ENCODE data around the gene SPAG4.

The SPAG4 gene

DNA sequence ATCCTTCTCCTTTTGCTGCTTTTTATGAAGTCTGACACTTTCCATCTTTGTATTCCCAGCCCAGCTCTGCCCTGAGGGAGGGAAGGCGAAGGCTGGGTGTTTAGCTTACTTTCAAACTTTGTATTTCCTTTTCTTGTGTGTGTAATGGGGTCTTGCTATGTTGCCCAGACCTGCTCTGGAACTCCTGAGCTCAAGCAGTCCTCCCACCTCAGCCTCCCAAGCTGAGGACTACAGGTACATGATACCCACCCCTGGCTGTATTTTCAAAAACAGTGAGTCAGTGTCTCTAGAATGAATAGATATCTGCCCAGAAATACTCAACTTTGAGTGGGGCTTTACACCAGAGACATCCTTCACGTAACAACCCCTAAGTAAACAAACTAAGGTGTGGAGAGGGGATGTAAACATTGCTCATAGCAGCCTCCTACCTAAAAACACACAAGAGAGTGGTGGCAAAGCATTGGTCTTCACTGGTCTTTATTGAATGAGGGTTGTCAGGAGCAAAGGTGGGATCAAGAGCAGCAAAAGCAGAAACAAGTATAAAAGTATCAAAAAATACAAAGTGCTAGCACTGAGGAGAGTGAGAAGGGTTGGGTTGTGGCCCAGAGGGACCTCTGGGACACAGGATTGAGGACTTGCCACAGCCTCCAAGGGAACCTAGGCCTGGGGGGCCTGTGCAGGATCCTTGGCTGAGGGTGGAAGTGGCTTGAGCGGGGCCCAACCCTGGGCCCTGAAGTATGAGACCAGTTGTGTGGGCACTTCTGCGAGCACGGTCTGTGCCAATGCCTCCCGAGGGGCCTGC lies 10.2 kb downstream of the SPAG4 start:
- DNase-seq = no peak

DNA sequence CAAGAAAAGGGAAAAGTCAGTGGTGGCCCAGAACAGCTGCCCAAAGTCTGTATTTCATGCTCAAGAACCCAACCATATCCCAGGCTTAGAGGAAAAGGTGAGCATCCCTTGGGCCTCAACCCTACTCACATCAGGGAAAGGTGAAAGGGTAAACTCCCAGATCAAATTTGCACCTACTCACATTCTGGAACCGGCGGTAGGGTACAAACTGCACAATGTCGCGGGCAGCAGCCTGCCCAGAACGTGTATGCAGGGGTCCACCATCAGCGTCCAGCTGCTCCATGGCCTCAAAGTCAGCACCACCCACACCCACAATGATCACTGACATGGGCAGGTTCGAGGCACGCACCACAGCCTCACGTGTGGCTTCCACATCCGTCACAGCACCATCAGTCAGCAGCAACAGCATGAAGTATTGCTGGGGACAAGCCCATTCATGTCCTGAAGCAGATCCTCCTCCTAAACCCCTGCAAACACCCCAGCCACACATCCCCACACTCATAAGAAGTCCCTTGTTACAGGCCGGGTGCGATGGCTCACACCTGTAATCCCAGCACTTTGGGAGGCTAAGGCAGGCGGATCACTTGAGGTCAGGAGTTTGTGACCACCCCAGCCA lies 10.9 kb downstream of the SPAG4 start:
- DNase-seq = no peak

DNA sequence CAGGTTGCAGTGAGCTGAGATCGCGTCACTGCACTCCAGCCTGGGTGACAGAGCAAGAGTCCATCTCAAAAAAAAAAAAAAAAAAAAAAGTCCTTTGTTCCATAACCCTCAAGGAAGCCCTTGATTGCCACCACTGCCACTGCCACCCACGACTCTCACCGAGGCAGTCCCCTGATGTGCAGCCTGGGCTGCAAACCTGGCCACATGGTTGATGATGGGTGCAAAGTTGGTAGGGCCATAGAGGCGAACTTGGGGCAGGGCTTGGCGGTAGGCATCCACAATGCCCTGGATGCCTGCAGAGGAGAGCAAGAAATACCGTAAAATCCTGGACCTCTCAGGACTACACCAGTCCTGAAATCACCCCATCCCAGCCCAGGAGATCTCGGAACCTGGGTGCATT lies 11.5 kb downstream of the SPAG4 start:
- DNase-seq = no peak

DNA sequence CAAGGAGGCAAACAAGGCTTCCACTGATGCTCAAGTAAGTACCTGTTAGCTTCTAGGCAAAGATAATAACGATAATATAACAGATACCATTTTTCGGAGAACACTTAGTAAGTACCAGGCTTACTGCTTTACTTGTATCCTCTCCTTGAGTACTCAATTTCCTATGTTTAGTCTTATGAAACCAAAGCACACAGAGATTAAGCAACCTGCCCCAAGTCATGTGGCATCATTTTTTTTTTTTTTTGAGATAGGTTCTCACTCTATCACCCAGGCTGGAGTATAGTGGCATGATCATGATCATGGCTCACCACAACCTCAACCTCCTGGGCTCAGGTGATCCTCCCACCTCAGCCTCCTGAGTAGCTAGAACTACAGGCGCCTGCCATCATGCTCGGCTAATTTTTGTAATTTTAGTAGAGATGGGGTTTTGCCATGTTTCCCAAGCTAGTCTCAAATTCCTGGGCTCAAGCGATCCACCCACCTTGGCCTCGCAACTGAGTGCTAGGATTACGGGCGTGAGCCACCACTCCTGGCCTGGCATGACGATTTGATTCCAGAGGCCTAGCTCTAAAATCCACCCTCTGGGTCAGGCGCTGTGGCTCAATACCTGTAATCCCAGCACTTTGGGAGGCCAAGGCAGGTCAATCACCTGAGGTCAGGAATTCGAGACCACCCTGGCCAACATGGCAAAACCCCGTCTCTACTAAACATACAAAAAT lies 14.0 kb downstream of the SPAG4 start:
- no peak for DNase-seq

DNA sequence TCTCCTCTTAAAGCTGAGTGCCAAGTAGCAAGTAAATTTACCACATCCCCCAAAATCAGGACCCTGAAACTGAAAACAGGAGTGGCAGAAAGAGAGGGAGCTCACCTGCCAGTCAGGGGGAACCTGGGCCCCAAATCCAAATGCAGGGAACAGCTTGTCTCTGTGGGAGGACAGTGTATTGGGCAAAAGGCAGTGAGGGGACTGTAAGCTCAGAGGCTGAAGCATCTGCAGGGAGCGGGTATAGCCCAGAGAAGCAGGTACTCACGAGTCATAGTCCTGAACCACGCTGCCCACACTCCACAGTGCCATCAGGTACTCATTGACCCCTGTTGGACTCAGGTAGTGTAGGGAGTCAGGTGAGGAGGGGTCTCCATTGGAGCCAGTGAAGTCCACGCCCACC lies 15.0 kb downstream of the SPAG4 start:
- no peak for DNase-seq

DNA sequence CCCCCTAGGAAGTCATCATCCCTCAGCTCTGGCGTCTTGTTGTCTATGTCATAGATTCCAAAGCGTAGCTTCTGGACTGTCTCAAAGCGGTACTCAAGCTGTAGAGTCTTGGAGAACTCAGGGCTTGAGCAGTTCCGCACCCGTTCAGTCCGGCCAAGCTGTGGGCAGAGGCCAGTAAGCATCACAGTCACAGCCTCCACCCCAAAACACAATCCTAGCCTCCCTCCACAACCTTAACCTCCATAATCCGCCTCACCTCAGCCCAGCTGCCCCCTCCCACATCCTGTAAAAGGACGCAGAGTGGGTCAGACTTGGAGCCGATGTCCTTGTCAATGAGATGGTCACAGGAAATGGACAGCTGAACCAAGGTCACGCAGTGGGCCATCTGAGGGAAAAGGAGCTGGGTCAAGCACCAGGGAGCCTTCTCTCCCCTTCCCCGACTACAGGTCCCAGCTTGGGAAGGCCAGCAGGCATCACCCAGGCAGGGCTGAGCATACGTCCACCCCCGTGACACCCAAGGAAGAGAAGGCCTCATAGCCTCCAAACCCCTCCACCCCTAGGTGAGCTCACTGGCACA lies 17.0 kb downstream of the SPAG4 start:
- no peak for DNase-seq

DNA sequence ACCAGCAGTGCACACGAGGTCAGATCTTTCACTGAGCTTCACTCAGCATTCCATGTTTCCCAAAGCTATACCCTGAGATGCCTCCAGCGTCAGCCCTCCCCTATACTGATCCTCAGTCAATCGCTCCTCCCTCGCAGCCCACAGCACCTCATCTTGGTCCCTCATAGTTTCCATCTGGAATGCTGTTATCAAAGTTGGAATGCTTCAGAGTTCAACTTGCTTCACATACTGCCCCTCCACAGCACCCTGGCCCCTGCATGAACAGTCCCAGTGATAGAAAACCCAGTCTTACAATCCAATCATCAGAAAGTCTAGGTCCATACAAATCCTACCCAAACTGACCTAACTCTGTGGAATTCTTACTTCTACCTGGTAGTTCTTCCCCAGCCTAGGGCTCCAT lies 20.0 kb downstream of the SPAG4 start:
- no peak for DNase-seq

DNA sequence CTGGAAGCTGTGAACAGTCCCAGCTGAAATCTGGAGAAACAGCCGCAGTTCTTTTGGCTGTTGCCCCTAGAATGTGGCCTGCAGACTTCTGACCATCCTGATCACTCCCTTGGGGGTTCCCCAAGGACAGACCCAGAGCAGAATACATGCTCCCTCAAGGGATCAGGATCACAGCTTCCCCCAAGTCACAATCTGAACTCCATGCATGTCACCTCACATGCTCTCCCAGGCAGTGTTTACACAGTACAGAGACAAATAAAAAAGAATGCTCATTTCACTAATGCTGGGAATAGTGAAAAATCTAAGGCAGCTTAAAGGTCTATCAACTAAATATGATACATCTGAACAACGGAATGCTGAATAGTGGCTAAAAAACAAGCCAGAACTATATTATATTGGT lies 20.5 kb downstream of the SPAG4 start:
- DNase-seq = no peak

DNA sequence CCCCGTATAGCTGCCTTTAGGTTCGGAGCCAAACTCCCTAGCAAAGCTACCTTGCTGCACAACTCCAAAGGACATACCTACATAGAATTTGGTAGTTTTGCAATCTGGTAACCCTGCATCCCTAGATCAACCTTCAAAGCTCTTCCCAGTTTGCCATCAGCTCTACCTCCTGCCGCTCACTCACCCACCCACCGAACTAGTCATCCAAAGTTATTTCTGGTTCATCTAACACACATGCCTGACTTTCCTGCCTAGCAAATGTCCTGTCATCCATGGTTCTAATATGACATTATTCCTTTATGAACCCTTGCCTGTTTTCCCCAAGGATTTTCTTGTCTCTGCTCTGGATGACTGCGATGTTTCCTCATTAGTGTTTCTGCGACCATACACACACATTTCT lies 21.6 kb downstream of the SPAG4 start:
- DNase-seq = no peak

DNA sequence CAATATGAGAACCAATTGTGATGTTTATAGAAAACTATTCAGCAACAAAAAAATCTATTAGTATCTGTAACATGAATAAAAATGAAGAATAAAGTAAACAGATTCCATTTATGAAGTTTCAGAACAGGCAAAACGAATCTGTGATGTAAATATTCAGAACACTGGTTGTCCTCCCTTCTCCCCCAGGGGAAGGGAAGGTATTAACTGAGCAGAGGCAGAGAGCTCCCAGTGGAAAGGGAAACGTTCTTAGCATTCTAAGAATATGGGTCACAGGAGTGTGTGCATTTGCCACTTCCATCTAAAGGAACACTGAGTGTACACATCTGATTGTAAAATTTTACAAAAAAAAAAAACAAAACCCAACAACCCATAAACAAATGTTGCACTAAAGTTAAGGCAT lies 23.1 kb downstream of the SPAG4 start:
- DNase-seq = no peak

DNA sequence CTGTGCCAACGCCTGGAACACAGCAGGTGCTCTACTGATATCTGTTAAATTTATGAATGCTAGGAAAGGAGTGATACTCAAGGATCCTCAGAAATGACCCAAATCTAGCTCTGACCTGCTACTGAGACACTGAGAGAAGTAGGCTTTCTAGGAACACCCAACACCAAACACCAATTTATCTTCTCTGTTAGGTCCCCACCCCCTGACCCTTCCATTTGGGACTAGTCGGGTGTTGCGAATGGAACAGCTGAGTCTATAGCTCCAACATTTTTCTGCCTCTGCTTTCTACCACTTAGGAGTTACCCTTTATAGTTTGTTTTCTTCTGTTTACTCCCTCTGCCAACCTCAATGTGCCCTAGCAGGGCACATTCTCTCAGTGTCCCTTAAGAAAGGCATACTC lies 25.1 kb downstream of the SPAG4 start:
- DNase-seq = no peak

DNA sequence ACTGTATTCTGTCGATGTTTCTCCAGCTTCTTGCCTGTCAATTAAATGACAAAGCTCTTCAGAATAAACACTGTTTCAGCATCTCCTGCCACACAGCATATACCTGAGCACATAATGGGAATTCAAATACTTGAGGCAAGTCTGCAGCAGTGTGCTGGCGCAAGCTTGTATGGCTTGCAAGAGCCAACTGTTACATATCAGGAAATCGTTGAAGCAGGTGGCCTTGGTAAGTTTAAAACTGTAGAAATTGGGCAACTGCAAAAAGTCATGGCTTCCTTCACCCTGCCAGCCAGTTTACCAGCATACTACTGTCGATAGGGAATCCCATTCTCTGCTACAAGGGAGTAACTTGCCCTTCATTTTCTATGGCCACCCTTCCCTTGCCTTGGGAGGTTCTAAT lies 26.1 kb downstream of the SPAG4 start:
- DNase-seq = no peak

DNA sequence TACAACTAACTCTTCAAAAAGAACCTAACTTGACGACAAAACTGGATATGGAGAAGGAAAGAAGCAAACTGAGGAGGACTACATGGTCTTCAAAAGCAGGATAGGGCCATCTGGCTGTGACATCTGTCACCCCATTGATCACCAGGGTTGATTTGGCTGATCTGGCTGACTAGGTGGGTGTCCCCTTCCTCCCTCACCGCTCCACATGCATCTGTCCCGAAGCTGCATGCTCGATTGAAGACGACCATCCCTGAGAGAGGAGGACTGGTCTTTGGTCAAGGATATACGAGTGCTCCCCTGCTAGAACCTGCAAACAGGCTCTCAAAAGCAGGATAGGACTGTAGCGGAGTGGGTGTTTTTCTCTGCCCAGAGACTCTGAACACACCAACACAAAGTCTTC lies 27.4 kb downstream of the SPAG4 start:
- no peak for DNase-seq

DNA sequence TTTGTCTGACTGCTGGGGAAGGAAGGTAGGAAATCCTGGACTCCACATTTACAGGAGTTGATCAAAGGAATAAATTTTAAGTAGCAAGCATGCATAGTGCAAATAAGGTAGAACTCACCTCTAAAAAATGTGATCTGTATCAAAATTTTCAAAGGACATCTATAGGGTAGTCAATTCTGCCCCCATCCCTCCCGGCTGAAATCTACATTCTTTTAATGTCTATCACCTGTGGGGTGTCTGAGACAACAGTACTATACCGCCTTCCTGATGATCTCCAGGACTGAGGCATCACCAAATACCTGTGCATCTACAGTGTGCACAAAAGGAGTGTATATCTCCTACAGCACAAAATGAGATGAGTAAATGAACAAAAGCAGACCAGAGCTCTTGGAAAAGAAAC lies 29.2 kb downstream of the SPAG4 start:
- no peak for DNase-seq

DNA sequence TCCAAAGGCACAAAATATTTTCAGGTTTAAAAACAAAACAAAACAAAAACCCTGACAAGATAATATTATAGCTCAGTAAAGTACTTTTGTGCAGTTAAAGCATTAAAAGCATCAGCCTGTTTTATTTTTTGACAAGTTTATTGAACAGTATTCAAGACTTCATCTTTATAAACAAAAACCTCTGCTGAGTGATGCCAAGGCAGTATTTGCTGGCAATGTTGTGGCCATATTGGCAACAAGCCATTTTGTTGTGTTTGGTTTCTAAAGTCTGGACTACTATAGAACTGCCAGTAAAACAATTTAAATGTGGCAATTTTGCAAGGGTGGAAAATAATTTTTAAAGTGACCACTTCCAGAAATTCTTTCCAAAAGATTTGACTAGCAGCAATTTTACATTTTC lies 33.2 kb downstream of the SPAG4 start:
- no peak for DNase-seq

DNA sequence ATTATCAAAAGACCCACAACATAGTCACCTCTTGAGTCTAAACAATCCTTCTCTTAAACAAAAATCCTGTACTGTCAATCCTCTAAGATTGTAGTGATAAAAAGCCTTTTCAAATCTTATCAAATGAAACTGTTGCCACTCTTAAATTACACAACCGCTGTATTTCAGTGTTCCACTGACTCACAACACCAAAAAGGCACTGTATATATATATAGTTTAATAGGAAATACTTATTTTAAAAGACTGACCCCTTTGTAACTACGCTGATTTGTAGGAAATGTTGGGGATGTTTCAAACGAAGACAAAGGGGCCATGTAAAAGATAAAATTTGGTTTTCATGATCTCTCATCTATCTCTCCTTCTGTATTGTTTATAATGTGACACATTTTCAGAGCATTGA lies 35.0 kb downstream of the SPAG4 start:
- DNase-seq = no peak

DNA sequence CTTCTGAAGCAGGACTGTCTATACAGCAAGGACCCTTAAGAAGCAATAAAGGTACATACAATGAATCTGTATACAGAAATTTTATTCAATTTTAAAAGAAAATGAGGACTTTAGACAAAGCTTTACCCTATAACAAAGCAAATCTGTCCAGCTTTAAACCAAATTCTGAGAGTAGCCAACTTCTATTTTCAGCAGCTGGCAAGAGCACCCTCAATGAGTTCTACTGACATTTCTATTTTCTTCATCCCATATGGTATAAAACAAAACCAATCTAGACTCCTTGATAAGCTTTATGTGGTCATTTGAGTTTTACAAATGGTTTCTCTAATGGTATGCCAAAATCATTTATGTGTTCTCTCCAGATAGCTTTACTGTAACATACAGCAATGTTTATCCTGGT lies 36.3 kb downstream of the SPAG4 start:
- DNase-seq = no peak

DNA sequence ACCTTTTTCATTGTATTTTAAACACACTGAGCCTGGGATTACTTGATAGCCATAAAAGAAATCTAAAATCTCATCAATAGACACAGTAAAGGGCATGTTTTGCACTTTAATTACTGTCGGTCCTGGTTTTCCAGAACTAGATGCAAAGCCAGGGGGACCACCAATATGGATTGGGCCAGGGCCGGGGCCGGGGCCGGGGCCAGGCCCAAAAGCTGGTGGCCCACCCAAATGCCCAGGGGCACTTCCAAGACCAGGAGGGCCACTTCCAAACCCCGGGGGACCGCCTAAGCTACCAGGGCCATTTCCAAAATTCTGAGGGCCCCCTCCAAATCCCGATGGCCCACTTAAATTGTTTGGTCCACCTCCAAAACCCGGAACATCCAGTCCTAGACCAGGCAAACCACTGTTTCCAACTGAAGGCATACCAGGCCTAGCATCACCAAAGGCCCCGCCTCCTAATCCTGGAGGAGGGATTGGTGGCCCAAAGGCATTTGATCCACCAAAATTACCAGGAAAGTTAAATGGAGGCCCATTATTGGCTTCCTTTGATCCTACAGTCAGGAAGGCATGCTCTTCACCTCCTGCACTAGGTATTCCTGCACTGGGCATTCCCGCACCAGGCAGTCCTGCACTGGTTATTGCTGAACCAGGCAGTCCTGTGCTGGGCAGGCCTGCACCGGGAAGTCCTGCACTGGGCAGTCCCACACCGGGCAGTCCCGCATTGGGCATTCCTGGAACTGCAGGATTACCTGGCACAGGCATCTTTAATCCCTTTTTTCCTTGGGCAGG lies 37.2 kb downstream of the SPAG4 start:
- no peak for DNase-seq

DNA sequence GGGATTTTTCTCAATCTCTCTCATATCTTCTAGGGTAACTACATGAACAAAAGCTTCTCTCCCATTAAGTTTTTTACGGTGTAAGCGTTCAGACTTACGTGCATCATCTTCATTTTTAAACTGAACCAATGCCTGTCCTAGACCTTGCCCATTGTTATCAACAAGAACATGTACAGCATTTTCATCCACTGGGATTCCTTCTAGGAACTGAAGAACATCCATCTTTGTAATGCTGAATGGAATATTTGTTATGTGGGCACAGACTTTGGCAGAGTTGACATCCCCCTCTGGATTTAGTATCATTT lies 37.8 kb downstream of the SPAG4 start:
- DNase-seq = no peak

DNA sequence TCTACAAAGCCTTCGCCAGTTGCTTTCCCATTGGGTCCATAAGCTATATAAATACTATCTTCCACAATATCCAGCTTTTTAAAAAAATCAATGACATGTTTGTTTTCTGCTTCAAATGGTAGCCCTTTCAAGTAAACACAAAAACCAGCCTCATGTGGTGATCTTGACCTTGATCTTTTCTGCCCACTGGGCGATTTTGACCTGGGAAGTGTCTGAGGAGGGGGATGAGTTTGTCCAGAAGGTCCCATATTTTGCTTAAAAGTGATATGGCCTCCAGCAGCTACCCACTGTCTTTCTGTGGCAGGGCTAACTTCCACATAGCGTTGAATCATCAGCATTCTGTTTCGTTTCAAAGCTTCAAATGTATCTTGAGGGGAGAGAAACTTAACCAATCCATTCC lies 38.3 kb downstream of the SPAG4 start:
- DNase-seq = no peak

DNA sequence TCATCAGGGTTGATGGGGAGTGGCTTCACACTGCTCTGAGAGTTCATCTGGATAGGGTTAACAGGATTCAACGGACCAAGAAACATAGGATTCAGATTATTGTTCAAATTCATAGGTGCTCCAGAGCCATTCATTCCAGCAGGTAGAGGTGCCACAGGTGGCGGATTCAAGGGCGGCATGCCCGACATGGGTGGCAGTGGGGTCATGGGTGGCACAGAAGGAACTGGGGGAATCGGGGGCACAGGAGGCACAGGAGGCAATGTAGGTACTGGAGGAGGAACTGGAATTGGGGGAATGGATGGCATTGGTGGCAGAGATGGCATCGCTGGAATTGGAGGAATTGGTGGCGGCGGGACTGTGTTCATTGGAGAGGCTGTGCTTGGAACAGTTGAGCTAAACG lies 38.8 kb downstream of the SPAG4 start:
- no peak for DNase-seq

DNA sequence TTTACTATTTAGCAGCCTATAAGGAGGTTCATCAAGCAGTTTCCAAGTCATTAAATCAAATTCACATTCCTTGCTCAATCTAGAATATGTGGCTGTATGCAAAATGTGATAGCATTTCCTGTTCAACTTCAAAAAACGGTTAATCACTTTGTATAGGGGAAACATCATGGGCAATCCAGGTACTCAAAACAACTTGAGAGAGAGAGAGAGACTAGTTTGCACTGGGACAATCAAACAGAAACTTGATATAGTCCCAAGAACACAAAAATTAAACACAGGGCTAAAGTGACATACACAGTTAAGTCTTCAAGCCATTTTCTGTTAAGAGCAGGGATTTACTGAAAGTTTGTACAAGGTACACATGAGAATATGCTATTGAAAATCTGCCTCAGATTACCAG lies 41.6 kb downstream of the SPAG4 start:
- DNase-seq = no peak
